Psoas muscle (tissue), 8 donors: ENCODE results near the gene FAM184A. TPM values are rescaled to one million over a fixed set of nuclear protein-coding genes. Genes with fewer than 3 reads are reported as not detected.

Experiments
- ATAC-seq, 4 donors: fragments of 200-7000 bp; cut with Tn5 transposase; one replicate each; pipeline ENCODE4 v1.9.1; 2020; ENCODE audit warnings: moderate library complexity in 3 of 4, mild to moderate bottlenecking in 2 of 4
- DNase-seq, 2 donors: peaks; one replicate each; pipeline ENCODE4 v3.0.0-alpha.2; 2020
- H3K27ac ChIP-seq: fragments of 200-600 bp; one replicate; pipeline ENCODE4 v1.8.0; 2022
- H3K27me3 ChIP-seq, 3 donors: fragments of 200-600 bp in 1 of 3; one replicate each; pipeline versions ENCODE4 v1.6.1 to v1.8.0; 2013 to 2022; ENCODE audit warnings: low read length in 2 of 3, mild to moderate bottlenecking in 2 of 3, moderate library complexity in 1 of 3; ENCODE audit not compliant: insufficient read depth in 3 of 3
- H3K36me3 ChIP-seq, 2 donors: fragments of 200-600 bp in 1 of 2; one replicate each; pipeline versions ENCODE4 v1.6.1 to v1.8.0; 2013 to 2022; ENCODE audit warnings: low read depth in 1 of 2, mild to moderate bottlenecking in 1 of 2, moderate library complexity in 1 of 2; ENCODE audit not compliant: insufficient read depth in 1 of 2
- H3K4me1 ChIP-seq: fragments of 200-600 bp; one replicate; pipeline ENCODE4 v1.8.0; 2022
- H3K4me3 ChIP-seq: fragments of 200-600 bp; one replicate; pipeline ENCODE4 v1.8.0; 2022; ENCODE audit warnings: mild to moderate bottlenecking
- H3K9me3 ChIP-seq: fragments of 200-600 bp; one replicate; pipeline ENCODE4 v1.8.0; 2022
- CTCF ChIP-seq: fragments of 200-600 bp; IDR thresholded peaks from one replicate; pipeline ENCODE4 v1.8.0; 2022; ENCODE audit warnings: antibody characterized with exemption
- WGBS, 3 donors: extraction: QIAGEN DNeasy Blood & Tissue Kit; methylation state at CpG; one replicate each; pipeline versions ENCODE4 v1.1.6 to v1.1.7; 2013; 5-methylcytosine and 5-hydroxymethylcytosine counted together
- intact Hi-C, 2 donors: fragments of 100-400 bp; cut with DNase I; formaldehyde crosslinking; loops; one replicate each; pipeline versions ENCODE4 v1.11.0 to v1.14.2; 2022
- polyA plus RNA-seq, 3 donors: library from polyadenylated mRNA; stranded (reverse); fragments of 200-250 nt; gene quantifications; one replicate each; pipeline ENCODE4 v1.2.3, GENCODE V29; 2013
- total RNA-seq, 4 donors: library from RNA; stranded (reverse); fragmentation: NEBNext Ultra II Directional in 2 of 4; extraction: Animal tissue kit (Norgen Biotek cat#: 25700) in 2 of 4; gene quantifications; one replicate each; pipeline versions ENCODE4 v1.2.1 to v1.2.4, GENCODE V29; 2021 to 2023
- donor health status: healthy with polysubstance abuse.
- donor health status: DM: no; HTN: no; CAD: no; lungs with moderate emphysema.
- donor health status: Bipolar disorder and iron deficiency.
- donor health status: healthy.
- donor health status: DM: yes; HTN: yes; CAD: no.
- donor health status: DM: no; HTN: no; CAD: no.
- donor health status: DM: no; HTN: no; CAD: no.
- donor health status: DM: yes; HTN: yes; CAD: no.

FAM184A gene
- total and polyA plus RNA-seq, 7 donors, result 0.14 to 0.52 (median 0.39) TPM

- Histone ChIP-seq H3K4me3 (no peak overlapping the region), H3K36me3 (no peaks in the 10 kb centered on the region), H3K9me3 (no peaks in the 10 kb centered on the region), H3K27ac (no peak overlapping the region), H3K27me3 (no peaks in the 10 kb centered on the region), H3K4me1 (peaks cover 3% of the 10 kb centered on the region)
- peak in 1 of 4 donors; percentile 45 for ATAC-seq
- WGBS, 3 donors, result 12 to 24% (median 14%) methylated on average over 6 of the region's 6 CpGs
- DNase-seq, result no peak
- no peak for TF ChIP-seq CTCF
- intact Hi-C loops, result no loop called here
Observed at GRCh38 chr6:119034827-119035458, 43.5 kb downstream of the FAM184A start.

- 59 to 74% (median 66%) methylated on average over 1 of the region's 1 CpG for WGBS, 3 donors
- Histone ChIP-seq H3K4me1 (peaks cover 3% of the 10 kb centered on the region), H3K36me3 (no peaks in the 10 kb centered on the region), H3K4me3 (no peak overlapping the region), H3K27me3 (no peaks in the 10 kb centered on the region), H3K27ac (no peak overlapping the region), H3K9me3 (no peaks in the 10 kb centered on the region)
- ATAC-seq (no peak), DNase-seq (no peak)
- intact Hi-C loops, result no loop called here
- TF ChIP-seq CTCF, result no peak
Observed at GRCh38 chr6:119032428-119032827, 46.0 kb downstream of the FAM184A start.

GRCh38 chr6:119030759-119031158 lies 47.7 kb downstream of the FAM184A start:
- intact Hi-C loops, result no loop called here
- no peak for TF ChIP-seq CTCF
- ATAC-seq (no peak), DNase-seq (no peak)
- H3K4me1 ChIP-seq, result peaks cover 3% of the 10 kb centered on the region
- no peaks in the 10 kb centered on the region for H3K36me3 ChIP-seq
- no peak overlapping the region for H3K27ac ChIP-seq
- H3K27me3 ChIP-seq, result no peaks in the 10 kb centered on the region
- no peaks in the 10 kb centered on the region for H3K9me3 ChIP-seq
- no peak overlapping the region for H3K4me3 ChIP-seq
- 88 to 94% (median 91%) methylated on average over 2 of the region's 2 CpGs for WGBS, 3 donors

GRCh38 chr6:119028091-119028490 lies 50.4 kb downstream of the FAM184A start:
- H3K36me3 ChIP-seq, result no peaks in the 10 kb centered on the region
- intact Hi-C loops, result no loop called here
- no peaks in the 10 kb centered on the region for H3K9me3 ChIP-seq
- ATAC-seq (no peak), DNase-seq (no peak)
- no peaks in the 10 kb centered on the region for H3K4me1 ChIP-seq
- H3K27me3 ChIP-seq, result no peaks in the 10 kb centered on the region
- no peak for TF ChIP-seq CTCF
- no peak overlapping the region for H3K4me3 ChIP-seq
- no peak overlapping the region for H3K27ac ChIP-seq
- WGBS, 3 donors, result 23 to 45% (median 30%) methylated on average over 2 of the region's 2 CpGs

- DNase-seq (no peak), ATAC-seq (no peak)
- Histone ChIP-seq H3K4me1 (no peaks in the 10 kb centered on the region), H3K27ac (no peak overlapping the region), H3K36me3 (no peaks in the 10 kb centered on the region), H3K27me3 (no peaks in the 10 kb centered on the region), H3K9me3 (no peaks in the 10 kb centered on the region), H3K4me3 (no peak overlapping the region)
- intact Hi-C loops, result no loop called here
- 63 to 70% (median 69%) methylated on average over 3 of the region's 3 CpGs for WGBS, 3 donors
- TF ChIP-seq CTCF, result no peak
Observed at GRCh38 chr6:119027465-119027864, 51.0 kb downstream of the FAM184A start.
